GM12891 (cell line): ENCODE measurements around the gene LEMD3.

ENCODE experiments used
- DNase-seq: peaks from one replicate; pipeline ENCODE4 v3.0.0; 2011; ENCODE audit warnings: low spot score; ENCODE audit not compliant: insufficient read length
- FAIRE-seq: peaks from 2 replicates; lab custom pipeline; 2011; peaks lifted over from hg19 to GRCh38; lab: Jason Lieb, UNC
- PAX5 ChIP-seq: IDR thresholded peaks from 2 replicates; pipeline ENCODE4 v1.6.1; 2011; ENCODE audit warnings: low read length, moderate library complexity, mild to moderate bottlenecking; ENCODE audit not compliant: insufficient read depth, severe bottlenecking
- POLR2A ChIP-seq: IDR thresholded peaks from 2 replicates; pipeline ENCODE4 v1.6.1; 2011; ENCODE audit warnings: low read depth, low read length, control low read depth
- POLR2AphosphoS5 ChIP-seq: IDR thresholded peaks from 2 replicates; pipeline ENCODE4 v1.6.1; 2011; ENCODE audit warnings: low read depth, low read length, control low read depth
- POU2F2 ChIP-seq: IDR thresholded peaks from 2 replicates; pipeline ENCODE4 v1.6.1; 2011; ENCODE audit warnings: low read depth, mild to moderate bottlenecking, control low read depth, low read length, moderate library complexity
- SPI1 ChIP-seq: IDR thresholded peaks from 2 replicates; pipeline ENCODE4 v1.6.1; 2011; ENCODE audit warnings: low read depth, low read length, control low read depth
- TAF1 ChIP-seq: IDR thresholded peaks from 2 replicates; pipeline ENCODE4 v1.6.1; 2011; ENCODE audit warnings: low read depth, low read length, control low read depth

The LEMD3 gene

GRCh38 chr12:65139389-65139788, 30.0 kb upstream of the LEMD3 start:
- DNase-seq, result no peak
- TF ChIP-seq TAF1 (no peak), POU2F2 (no peak), SPI1 (no peak), POLR2AphosphoS5 (no peak), POLR2A (no peak), PAX5 (no peak)
- FAIRE-seq, result no peak

- DNase-seq (no peak), FAIRE-seq (no peak)
- TF ChIP-seq POLR2A (no peak), TAF1 (no peak), POU2F2 (no peak), SPI1 (no peak)
Observed at GRCh38 chr12:65140738-65141137, 28.6 kb upstream of the LEMD3 start.

GRCh38 chr12:65147312-65147905, 22.0 kb upstream of the LEMD3 start:
- FAIRE-seq (no peak), DNase-seq (no peak)
- TF ChIP-seq POU2F2 (no peak), TAF1 (no peak), POLR2A (no peak), PAX5 (no peak), POLR2AphosphoS5 (no peak), SPI1 (no peak)

GRCh38 chr12:65152012-65152411, 17.4 kb upstream of the LEMD3 start:
- TF ChIP-seq POLR2AphosphoS5 (no peak), TAF1 (no peak), POU2F2 (no peak), PAX5 (no peak), POLR2A (no peak), SPI1 (no peak)
- DNase-seq, result no peak
- no peak for FAIRE-seq

GRCh38 chr12:65152596-65152995, 16.8 kb upstream of the LEMD3 start:
- DNase-seq (no peak), FAIRE-seq (no peak)
- TF ChIP-seq POLR2AphosphoS5 (no peak), SPI1 (no peak), PAX5 (no peak), TAF1 (no peak), POLR2A (no peak), POU2F2 (no peak)

DNA sequence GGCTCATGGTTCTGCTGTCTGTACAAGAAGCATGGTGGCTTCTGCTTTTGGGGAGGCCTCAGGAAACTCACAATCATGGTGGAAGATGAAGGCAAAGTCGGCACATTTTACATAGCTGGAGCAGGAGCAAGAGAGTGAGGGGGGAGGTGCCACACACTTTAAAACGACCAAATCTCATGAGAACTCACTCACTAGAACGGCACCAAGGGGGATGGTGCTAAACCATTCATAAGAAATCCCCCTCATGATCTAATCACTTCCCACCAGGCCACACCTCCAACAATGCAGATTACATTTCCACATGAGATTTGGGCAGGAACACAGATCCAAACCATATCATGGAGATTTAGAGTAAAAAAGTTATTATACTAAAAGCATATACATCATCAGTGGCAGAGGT, 13.6 kb upstream of the LEMD3 start:
- DNase-seq (no peak), FAIRE-seq (no peak)
- TF ChIP-seq PAX5 (no peak), POLR2A (no peak), POLR2AphosphoS5 (no peak), SPI1 (no peak), TAF1 (no peak), POU2F2 (no peak)

DNA sequence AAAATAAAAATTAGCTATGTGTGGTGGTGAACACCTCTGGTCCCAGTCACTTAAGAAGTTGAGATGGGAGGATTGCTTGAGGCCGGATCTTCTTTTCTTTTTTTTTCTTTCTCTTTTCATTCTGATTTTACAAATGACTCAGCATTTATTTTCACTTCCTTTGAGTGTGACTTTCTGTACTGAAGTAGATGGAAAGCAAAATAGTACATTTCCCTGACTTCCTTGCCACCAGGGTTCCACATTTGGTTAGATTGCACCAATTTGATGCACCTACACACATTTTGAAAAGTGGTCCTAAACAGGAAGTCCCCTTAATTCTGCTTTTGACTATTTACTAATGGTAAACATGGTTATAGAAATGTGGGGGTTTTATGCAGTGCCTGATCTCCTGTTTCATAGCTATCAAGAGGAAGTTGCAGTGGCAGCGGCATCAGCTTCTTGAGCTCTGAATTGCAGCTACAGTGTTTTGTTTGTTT, 13.0 kb upstream of the LEMD3 start:
- peak; percentile 69 for FAIRE-seq
- TF ChIP-seq POU2F2 (no peak), PAX5 (no peak), SPI1 (peak; percentile 89), POLR2A (no peak), POLR2AphosphoS5 (no peak)
- DNase-seq, result no peak

GRCh38 chr12:65157091-65157490, 12.3 kb upstream of the LEMD3 start:
- DNase-seq (no peak), FAIRE-seq (peak; percentile 51)
- TF ChIP-seq PAX5, result no peak
- TF ChIP-seq POLR2AphosphoS5, result no peak
- TF ChIP-seq POU2F2, result no peak
- no peak for TF ChIP-seq POLR2A
- TF ChIP-seq SPI1, result no peak
- TF ChIP-seq TAF1, result no peak

DNA sequence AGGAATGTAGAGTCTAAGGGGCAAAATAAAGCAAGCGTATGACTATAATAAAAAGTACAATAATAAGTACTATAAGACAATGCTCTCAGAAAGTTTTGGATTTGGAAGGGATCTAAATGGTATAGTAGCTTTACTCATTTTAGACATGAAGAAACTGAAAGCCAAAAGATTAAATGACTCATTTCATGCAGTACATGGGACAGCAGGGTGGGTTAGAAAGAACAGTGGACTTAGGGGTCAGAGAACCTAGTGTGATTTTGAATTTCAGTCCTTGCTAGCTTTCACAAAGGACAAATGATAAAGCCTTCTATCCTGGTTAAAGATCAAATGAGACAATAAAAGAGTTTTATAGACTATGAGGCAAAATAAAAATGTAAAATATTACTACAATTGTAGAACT, 6.8 kb upstream of the LEMD3 start:
- TF ChIP-seq POLR2A (no peak), POLR2AphosphoS5 (no peak), PAX5 (no peak), POU2F2 (no peak), TAF1 (no peak), SPI1 (no peak)
- FAIRE-seq, result no peak
- no peak for DNase-seq

DNA sequence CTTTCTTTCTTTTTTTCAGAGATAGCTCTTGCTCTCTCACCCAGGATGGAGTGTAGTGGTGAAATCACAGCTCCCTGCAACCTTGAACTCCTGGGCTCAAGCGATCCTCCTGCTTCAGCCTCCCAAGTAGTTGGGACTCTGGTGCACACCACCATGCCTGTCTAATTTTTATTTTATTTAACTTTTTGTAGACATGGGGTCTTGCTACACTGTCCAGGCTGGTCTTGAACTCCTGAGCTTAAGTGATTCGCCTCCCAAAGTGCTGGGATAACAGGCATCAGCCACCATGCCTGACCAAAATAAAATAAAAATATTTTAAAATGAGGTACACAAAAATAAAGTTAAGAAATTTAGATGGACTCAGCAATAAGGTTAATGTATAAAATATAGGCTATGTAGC, 5.1 kb upstream of the LEMD3 start:
- FAIRE-seq (no peak), DNase-seq (no peak)
- TF ChIP-seq PAX5, result no peak
- no peak for TF ChIP-seq SPI1
- TF ChIP-seq TAF1, result no peak
- TF ChIP-seq POLR2AphosphoS5, result no peak
- TF ChIP-seq POLR2A, result no peak
- no peak for TF ChIP-seq POU2F2
